Osteoblast (primary cell): ENCODE results near the gene BNC1. TPM values are rescaled to one million over a fixed set of nuclear protein-coding genes. Genes with fewer than 3 reads are reported as not detected.

ENCODE experiments used
- DNase-seq: peaks from one replicate; pipeline ENCODE4 v3.0.0; 2011; ENCODE audit warnings: low spot score, mixed read lengths; ENCODE audit not compliant: insufficient read length; ENCODE audit errors: missing footprints
- H2AFZ ChIP-seq: 2 replicates; pipeline ENCODE4 v1.6.0; 2011; ENCODE audit warnings: mild to moderate bottlenecking, low read length
- H3K27ac ChIP-seq: 2 replicates; pipeline ENCODE4 v1.5.1; 2011; ENCODE audit warnings: mild to moderate bottlenecking, low read depth, low read length, moderate library complexity
- H3K27me3 ChIP-seq: 2 replicates; pipeline ENCODE4 v1.6.0; 2012; ENCODE audit warnings: mild to moderate bottlenecking, control low read depth, inconsistent platforms, low read length, moderate library complexity; ENCODE audit not compliant: insufficient read depth
- H3K36me3 ChIP-seq: 2 replicates; pipeline ENCODE4 v1.5.1; 2011; ENCODE audit warnings: mild to moderate bottlenecking, low read length, control low read depth, moderate library complexity; ENCODE audit not compliant: insufficient read depth
- H3K4me1 ChIP-seq: 2 replicates; pipeline ENCODE4 v1.5.1; 2011; ENCODE audit warnings: mild to moderate bottlenecking, low read length, control low read depth, moderate library complexity; ENCODE audit not compliant: insufficient read depth
- H3K4me2 ChIP-seq: 2 replicates; pipeline ENCODE4 v1.6.0; 2011; ENCODE audit warnings: mild to moderate bottlenecking, low read length; ENCODE audit not compliant: insufficient read depth
- H3K4me3 ChIP-seq: fragments of 200-600 bp; sonication (generic); 3 replicates; pipeline ENCODE4 v1.5.1; 2012; ENCODE audit warnings: mild to moderate bottlenecking, low read length, inconsistent platforms; ENCODE audit not compliant: insufficient read depth
- H3K79me2 ChIP-seq: 2 replicates; pipeline ENCODE4 v1.6.0; 2012; ENCODE audit warnings: mild to moderate bottlenecking, low read length, control low read depth, inconsistent platforms; ENCODE audit not compliant: insufficient read depth
- H3K9me3 ChIP-seq: 2 replicates; pipeline ENCODE4 v1.5.1; 2011; ENCODE audit warnings: low read depth, low read length, control low read depth
- H4K20me1 ChIP-seq: 2 replicates; pipeline ENCODE4 v1.6.0; 2012; ENCODE audit warnings: mild to moderate bottlenecking, low read length, control low read depth; ENCODE audit not compliant: insufficient read depth
- CTCF ChIP-seq: IDR thresholded peaks from 2 replicates; pipeline ENCODE4 v1.5.1; 2011; ENCODE audit warnings: mild to moderate bottlenecking, low read depth, low read length, moderate library complexity; ENCODE audit errors: extremely low read depth
- total RNA-seq: library from RNA; depleted of rRNA; stranded (reverse); fragments of >200 nt; gene quantifications from 2 replicates; pipeline ENCODE4 v1.2.3, GENCODE V29; 2012

Gene BNC1
- total RNA-seq, 1 donor, result 3.3 TPM

GRCh38 chr15:83208367-83208661, 76.2 kb downstream of the BNC1 start:
- Histone ChIP-seq H3K27ac (no peak overlapping the region), H3K9me3 (no peaks in the 10 kb centered on the region), H3K4me1 (peaks cover 20% of the 10 kb centered on the region), H2AFZ (peak overlapping the region; percentile 74), H3K4me3 (peak overlapping the region; percentile 84), H3K4me2 (peak overlapping the region; percentile 78), H4K20me1 (peaks cover 3% of the 10 kb centered on the region), H3K79me2 (peaks cover 26% of the 10 kb centered on the region), H3K27me3 (peaks cover 2% of the 10 kb centered on the region), H3K36me3 (no peaks in the 10 kb centered on the region)
- TF ChIP-seq CTCF, result no peak
- peak; percentile 35 for DNase-seq

DNA sequence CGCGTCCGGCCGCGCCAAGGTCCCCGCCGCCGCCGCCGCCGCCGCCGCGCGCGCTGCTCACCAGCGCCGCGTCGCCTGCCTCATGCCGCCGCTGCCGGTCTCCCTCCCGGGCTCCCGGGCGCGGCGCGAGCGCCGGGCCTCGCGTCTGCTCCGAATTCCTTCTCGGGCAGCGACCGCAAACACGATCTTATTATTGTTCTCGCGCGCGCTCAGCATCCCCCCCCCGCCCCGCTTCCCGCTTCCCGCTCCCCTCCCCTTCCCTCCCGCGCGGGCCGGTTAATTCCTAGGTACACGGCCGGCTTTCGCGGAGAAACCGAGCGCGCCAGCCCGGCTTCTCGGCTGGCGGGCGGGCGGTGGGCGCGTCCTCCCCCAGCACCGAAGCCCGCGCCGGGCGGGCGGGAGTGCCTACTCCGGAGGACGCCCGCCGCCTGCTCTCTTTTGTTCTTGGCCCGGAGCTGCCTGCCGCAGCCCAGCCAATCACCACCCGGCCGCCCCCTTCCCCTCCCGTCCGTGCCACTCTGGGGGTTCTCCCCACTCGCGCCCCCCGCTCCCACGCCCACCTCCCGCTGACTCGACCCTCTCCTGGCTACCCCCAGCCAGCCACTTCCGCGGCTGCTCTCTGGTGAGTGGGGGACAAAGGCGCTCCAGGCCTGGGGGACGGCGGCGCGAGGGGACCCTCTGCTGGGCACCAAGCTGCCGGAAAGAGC, 76.7 kb downstream of the BNC1 start, which contains the start of gene HDGFL3:
Gene HDGFL3 (minus strand): TSS at position 164 of the 707 bp plus-strand sequence. CDS start 409 bp downstream, outside the sequence.
- peak within 1 kb of the TSS; percentile 84 for H3K4me3 ChIP-seq
- H3K27ac ChIP-seq, result peak within 1 kb of the TSS; percentile 56
- H3K27me3 ChIP-seq, result no peaks in the 10 kb centered on the region
- H3K9me3 ChIP-seq, result no peaks in the 10 kb centered on the region
- peaks cover 23% of the 10 kb centered on the region for H3K4me1 ChIP-seq
- peaks cover 31% of the 10 kb centered on the region for H3K79me2 ChIP-seq
- no peaks in the 10 kb centered on the region for H3K36me3 ChIP-seq
- H2AFZ ChIP-seq, result peak within 1 kb of the TSS; percentile 87
- peaks cover 3% of the 10 kb centered on the region for H4K20me1 ChIP-seq
- H3K4me2 ChIP-seq, result peak within 1 kb of the TSS; percentile 87
- DNase-seq, result peak; percentile 89
- no peak for TF ChIP-seq CTCF

DNA sequence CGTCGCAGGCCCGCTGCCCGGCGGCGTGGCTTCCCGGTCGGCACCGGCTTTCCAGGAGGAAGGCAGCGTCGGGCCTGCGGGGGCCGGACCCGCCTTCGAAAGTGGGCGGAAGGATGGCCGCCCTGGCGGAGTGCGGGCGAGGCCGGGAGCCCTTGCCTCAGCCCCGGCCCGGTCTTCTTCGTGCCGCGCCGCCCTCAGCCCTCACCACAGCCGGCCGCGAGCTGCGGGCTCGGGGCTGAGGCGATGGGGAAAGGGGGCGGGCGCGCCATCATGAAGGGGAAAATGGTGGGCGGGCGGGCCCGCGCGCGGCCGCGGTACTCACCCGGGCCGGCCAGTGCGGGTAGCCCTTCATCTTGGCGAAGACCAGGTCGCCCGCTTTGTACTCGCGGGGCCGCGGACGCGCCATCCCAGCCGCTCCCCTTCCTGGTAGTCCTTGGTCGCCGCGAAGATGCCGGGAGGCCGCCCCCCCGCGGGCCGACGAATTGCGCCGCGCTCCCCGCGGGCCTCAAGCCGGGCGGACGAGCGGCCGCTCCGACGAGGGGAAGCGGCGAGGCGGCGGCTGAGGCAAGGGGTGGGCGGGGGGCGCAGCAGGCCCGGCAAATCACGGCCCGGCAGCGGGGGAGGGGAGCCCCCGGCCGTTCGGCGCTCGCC, 77.3 kb downstream of the BNC1 start:
- Histone ChIP-seq H3K27me3 (no peaks in the 10 kb centered on the region), H3K79me2 (peaks cover 38% of the 10 kb centered on the region), H3K9me3 (no peaks in the 10 kb centered on the region), H3K4me3 (peak overlapping the region; percentile 84), H3K4me2 (peak overlapping the region; percentile 87), H4K20me1 (peaks cover 3% of the 10 kb centered on the region), H3K36me3 (no peaks in the 10 kb centered on the region), H2AFZ (peak overlapping the region; percentile 87), H3K4me1 (peaks cover 29% of the 10 kb centered on the region), H3K27ac (peak overlapping the region; percentile 56)
- no peak for TF ChIP-seq CTCF
- peak; percentile 94 for DNase-seq

GRCh38 chr15:83206526-83207008, 77.9 kb downstream of the BNC1 start:
- Histone ChIP-seq H3K36me3 (no peaks in the 10 kb centered on the region), H3K27me3 (no peaks in the 10 kb centered on the region), H3K27ac (peak overlapping the region; percentile 56), H3K9me3 (no peaks in the 10 kb centered on the region), H3K4me2 (peak overlapping the region; percentile 87), H3K4me3 (peak overlapping the region; percentile 84), H3K4me1 (peaks cover 29% of the 10 kb centered on the region), H3K79me2 (peaks cover 43% of the 10 kb centered on the region), H2AFZ (peak overlapping the region; percentile 87), H4K20me1 (peaks cover 5% of the 10 kb centered on the region)
- no peak for TF ChIP-seq CTCF
- DNase-seq, result no peak
